Upper lobe of left lung (tissue), 6 donors: Measurements from ENCODE around the gene CNR2. TPM values are rescaled to one million over a fixed set of nuclear protein-coding genes. Genes with fewer than 3 reads are reported as not detected.
"Not testable (repeated sequence)": the region's sequence is repeated elsewhere in the genome, so short reads cannot be mapped to it uniquely, and the experiment has no call there.

Experiments used
- ATAC-seq, 2 donors: fragments of 200-7000 bp; cut with Tn5 transposase; one replicate each; pipeline ENCODE4 v1.9.1; 2022; ENCODE audit warnings: mild to moderate bottlenecking in 2 of 2, moderate library complexity in 2 of 2; ENCODE audit not compliant: low FRiP score in 2 of 2
- DNase-seq, 2 donors: peaks; one replicate each; pipeline ENCODE4 v3.0.0-alpha.2; 2019 to 2020
- H3K27ac ChIP-seq, 4 donors: fragments of 200-600 bp; sonication (generic); one replicate each; pipeline ENCODE4 v1.5.1; 2016 to 2019
- H3K27me3 ChIP-seq, 4 donors: fragments of 200-600 bp; sonication (generic); one replicate each; pipeline ENCODE4 v1.5.1; 2017 to 2019
- H3K36me3 ChIP-seq, 4 donors: fragments of 200-600 bp; sonication (generic); one replicate each; pipeline ENCODE4 v1.5.1; 2016 to 2019
- H3K4me1 ChIP-seq, 4 donors: fragments of 200-600 bp; sonication (generic); one replicate each; pipeline ENCODE4 v1.5.1; 2018 to 2019
- H3K4me3 ChIP-seq, 4 donors: fragments of 200-600 bp; sonication (generic); one replicate each; pipeline ENCODE4 v1.5.1; 2017 to 2019; ENCODE audit warnings: mild to moderate bottlenecking in 2 of 4, moderate library complexity in 1 of 4
- H3K9me3 ChIP-seq, 4 donors: fragments of 200-600 bp; sonication (generic); one replicate each; pipeline ENCODE4 v1.5.1; 2018 to 2019
- EP300 ChIP-seq, 4 donors: sonication (generic); formaldehyde crosslinking; IDR thresholded peaks; one replicate each; pipeline ENCODE4 v1.5.1; 2017; ENCODE audit warnings: antibody characterized with exemption in 4 of 4, control low read depth in 2 of 4
- POLR2A ChIP-seq, 4 donors: fragments of 450-650 bp; IDR thresholded peaks; one replicate each; pipeline ENCODE4 v1.5.1; 2016 to 2017; ENCODE audit warnings: antibody characterized with exemption in 4 of 4, mild to moderate bottlenecking in 2 of 4
- POLR2AphosphoS5 ChIP-seq, 2 donors: sonication (generic); formaldehyde crosslinking; IDR thresholded peaks; one replicate each; pipeline ENCODE4 v1.5.1; 2017; ENCODE audit warnings: antibody characterized with exemption in 2 of 2
- WGBS, 2 donors: methylation state at CpG; one replicate each; pipeline ENCODE4 v1.1.5; 2017 to 2018; 5-methylcytosine and 5-hydroxymethylcytosine counted together
- total RNA-seq, 6 donors: library from RNA; depleted of rRNA in 4 of 6; stranded (reverse); fragments of >200 nt in 4 of 6; gene quantifications; one replicate each; pipeline versions ENCODE4 v1.1.0 to v1.2.1, GENCODE V29; 2016 to 2021
- TF ChIP-seq, protein P1 (sequence below), 6 experiments: fragments of 450-650 bp in 4 of 6; fragments of 200-600 bp in 2 of 6; sonication (generic) in 2 of 6; IDR thresholded peaks; one replicate each; pipeline ENCODE4 v1.5.1; 2016 to 2019; ENCODE audit warnings: antibody characterized with exemption in 6 of 6
- donor health status: DM: no; HTN: no; CAD: no; lungs with moderate emphysema.
- donor health status: DM: no; HTN: yes; CAD: no; lungs with severe emphysema.

Gene CNR2
- total RNA-seq, 6 donors from 2014 or later, result 0.13 to 0.59 (median 0.24) TPM; not detected in 2

- peaks cover 0 to 14% (median 9%) of the 10 kb centered on the region in 4 donors for H3K4me1 ChIP-seq
- ATAC-seq (peak in 1 of 2 donors; percentile 64), DNase-seq (peak in 1 of 2 donors; percentile 88)
- H3K9me3 ChIP-seq, result no peaks in the 10 kb centered on the region
- no peaks in the 10 kb centered on the region for H3K36me3 ChIP-seq
- 49 to 63% methylated on average over 28 to 35 of the region's 92 CpGs for WGBS, 2 donors
- H3K27me3 ChIP-seq, result peaks cover 0 to 3% (median 0%) of the 10 kb centered on the region in 4 donors
- no peak for TF ChIP-seq POLR2A (IDR thresholded peaks at IDR 0.05)
- TF ChIP-seq, protein P1, sequence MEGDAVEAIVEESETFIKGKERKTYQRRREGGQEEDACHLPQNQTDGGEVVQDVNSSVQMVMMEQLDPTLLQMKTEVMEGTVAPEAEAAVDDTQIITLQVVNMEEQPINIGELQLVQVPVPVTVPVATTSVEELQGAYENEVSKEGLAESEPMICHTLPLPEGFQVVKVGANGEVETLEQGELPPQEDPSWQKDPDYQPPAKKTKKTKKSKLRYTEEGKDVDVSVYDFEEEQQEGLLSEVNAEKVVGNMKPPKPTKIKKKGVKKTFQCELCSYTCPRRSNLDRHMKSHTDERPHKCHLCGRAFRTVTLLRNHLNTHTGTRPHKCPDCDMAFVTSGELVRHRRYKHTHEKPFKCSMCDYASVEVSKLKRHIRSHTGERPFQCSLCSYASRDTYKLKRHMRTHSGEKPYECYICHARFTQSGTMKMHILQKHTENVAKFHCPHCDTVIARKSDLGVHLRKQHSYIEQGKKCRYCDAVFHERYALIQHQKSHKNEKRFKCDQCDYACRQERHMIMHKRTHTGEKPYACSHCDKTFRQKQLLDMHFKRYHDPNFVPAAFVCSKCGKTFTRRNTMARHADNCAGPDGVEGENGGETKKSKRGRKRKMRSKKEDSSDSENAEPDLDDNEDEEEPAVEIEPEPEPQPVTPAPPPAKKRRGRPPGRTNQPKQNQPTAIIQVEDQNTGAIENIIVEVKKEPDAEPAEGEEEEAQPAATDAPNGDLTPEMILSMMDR (IDR thresholded peaks at IDR 0.05), result no peak
- TF ChIP-seq POLR2AphosphoS5 (IDR thresholded peaks at IDR 0.05), result no peak
- TF ChIP-seq EP300 (IDR thresholded peaks at IDR 0.05), result no peak
- peak overlapping the region; percentile 22 to 53 (median 48) for H3K4me3 ChIP-seq
- peak overlapping the region in 1 of 4 donors; percentile 33 for H3K27ac ChIP-seq
Observed at GRCh38 chr1:23902321-23903278, 10.6 kb downstream of the CNR2 start.

DNA sequence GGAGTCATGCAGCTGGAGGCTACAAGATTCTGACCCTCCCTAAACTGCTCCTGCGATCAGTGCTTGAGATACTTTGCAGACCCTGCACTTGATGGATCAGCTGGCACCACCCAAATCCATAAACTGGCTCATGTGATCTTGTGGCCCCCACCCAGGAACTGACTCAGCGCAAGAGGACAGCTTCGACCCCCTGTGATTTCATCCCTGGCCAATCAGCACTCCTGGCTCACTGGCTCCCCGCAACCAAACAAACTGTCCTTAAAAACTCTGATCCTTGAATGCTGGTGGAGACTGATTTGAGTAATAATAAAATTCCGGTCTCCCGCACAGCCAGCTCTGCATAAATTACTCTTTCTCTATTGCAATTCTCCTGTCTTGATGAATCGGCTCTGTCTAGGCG lies 13.1 kb downstream of the CNR2 start:
- ATAC-seq, H3K4me3 ChIP-seq, H3K27ac ChIP-seq, H3K9me3 ChIP-seq, DNase-seq, H3K36me3 ChIP-seq, H3K27me3 ChIP-seq: not testable (repeated sequence)
- H3K4me1 ChIP-seq, result peaks cover 5 to 27% (median 19%) of the 10 kb centered on the region in 4 donors
- 79 to 87% methylated on average over 8 of the region's 8 CpGs for WGBS, 2 donors

- TF ChIP-seq POLR2A (IDR thresholded peaks at IDR 0.05), result no peak
- H3K4me3 ChIP-seq, result no peak overlapping the region
- ATAC-seq (no peak), DNase-seq (no peak)
- H3K4me1 ChIP-seq, result peaks cover 5 to 27% (median 19%) of the 10 kb centered on the region in 4 donors
- no peaks in the 10 kb centered on the region for H3K36me3 ChIP-seq
- 53 to 59% methylated on average over 3 of the region's 3 CpGs for WGBS, 2 donors
- H3K27ac ChIP-seq, result no peak overlapping the region
- peaks cover 0 to 3% (median 0%) of the 10 kb centered on the region in 4 donors for H3K27me3 ChIP-seq
- H3K9me3 ChIP-seq, result no peaks in the 10 kb centered on the region
Observed at GRCh38 chr1:23899070-23899469, 14.1 kb downstream of the CNR2 start.

- DNase-seq (peak in 1 of 2 donors; percentile 62), ATAC-seq (no peak)
- Histone ChIP-seq H3K36me3 (no peaks in the 10 kb centered on the region), H3K27ac (peak overlapping the region in 3 of 4 donors; percentile 30 to 80 (median 58)), H3K4me3 (no peak overlapping the region), H3K4me1 (peaks cover 5 to 19% (median 11%) of the 10 kb centered on the region in 4 donors), H3K27me3 (no peaks in the 10 kb centered on the region), H3K9me3 (no peaks in the 10 kb centered on the region)
- 30 to 53% methylated on average over 6 of the region's 6 CpGs for WGBS, 2 donors
- TF ChIP-seq EP300 (IDR thresholded peaks at IDR 0.05) (peak in 1 of 4 donors; percentile 28), POLR2AphosphoS5 (IDR thresholded peaks at IDR 0.05) (peak; percentile 30 to 64), POLR2A (IDR thresholded peaks at IDR 0.05) (peak in 1 of 4 donors; percentile 26)
- TF ChIP-seq, protein P1 (IDR thresholded peaks at IDR 0.05), result no peak
Observed at GRCh38 chr1:23897083-23897482, 16.1 kb downstream of the CNR2 start.

DNA sequence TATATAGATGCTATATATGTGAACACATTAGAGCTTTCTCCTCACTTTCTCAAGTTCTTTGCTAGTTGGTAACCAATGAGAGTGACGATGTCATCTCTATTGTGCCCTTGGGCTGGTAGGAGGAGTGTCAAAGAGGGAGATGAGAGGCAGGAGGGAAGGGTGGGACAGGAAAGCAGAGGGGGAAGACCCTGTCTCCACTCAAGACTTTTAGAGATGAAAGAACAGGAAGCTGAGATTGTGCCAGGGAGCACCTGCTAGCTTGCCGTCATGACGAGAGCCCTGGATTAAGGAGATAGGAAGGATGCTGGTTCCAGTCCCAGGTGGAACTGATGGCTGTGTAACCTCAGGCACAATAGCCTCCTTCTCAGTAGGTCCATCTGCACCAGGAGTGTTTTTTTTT lies 16.7 kb downstream of the CNR2 start:
- 27 to 37% methylated on average over 3 of the region's 3 CpGs for WGBS, 2 donors
- no peak for DNase-seq
- no peaks in the 10 kb centered on the region for H3K27me3 ChIP-seq
- no peak for ATAC-seq
- peaks cover 5 to 19% (median 11%) of the 10 kb centered on the region in 4 donors for H3K4me1 ChIP-seq
- peak overlapping the region in 1 of 4 donors; percentile 58 for H3K27ac ChIP-seq
- H3K36me3 ChIP-seq, result no peaks in the 10 kb centered on the region
- no peak overlapping the region for H3K4me3 ChIP-seq
- H3K9me3 ChIP-seq, result no peaks in the 10 kb centered on the region
- TF ChIP-seq EP300 (IDR thresholded peaks at IDR 0.05) (no peak), POLR2A (IDR thresholded peaks at IDR 0.05) (no peak), POLR2AphosphoS5 (IDR thresholded peaks at IDR 0.05) (no peak)
- TF ChIP-seq, protein P1 (IDR thresholded peaks at IDR 0.05), result no peak
